NCI-H2029 (cell line): ENCODE data around the gene TBCK.
"Not testable (repeated sequence)": the region's sequence is repeated elsewhere in the genome, so short reads cannot be mapped to it uniquely, and the experiment has no call there.

Experiments
- DNase-seq: peaks from one replicate; lab custom pipeline; 2025; lab: John Stamatoyannopoulos, UW

Gene TBCK

DNA sequence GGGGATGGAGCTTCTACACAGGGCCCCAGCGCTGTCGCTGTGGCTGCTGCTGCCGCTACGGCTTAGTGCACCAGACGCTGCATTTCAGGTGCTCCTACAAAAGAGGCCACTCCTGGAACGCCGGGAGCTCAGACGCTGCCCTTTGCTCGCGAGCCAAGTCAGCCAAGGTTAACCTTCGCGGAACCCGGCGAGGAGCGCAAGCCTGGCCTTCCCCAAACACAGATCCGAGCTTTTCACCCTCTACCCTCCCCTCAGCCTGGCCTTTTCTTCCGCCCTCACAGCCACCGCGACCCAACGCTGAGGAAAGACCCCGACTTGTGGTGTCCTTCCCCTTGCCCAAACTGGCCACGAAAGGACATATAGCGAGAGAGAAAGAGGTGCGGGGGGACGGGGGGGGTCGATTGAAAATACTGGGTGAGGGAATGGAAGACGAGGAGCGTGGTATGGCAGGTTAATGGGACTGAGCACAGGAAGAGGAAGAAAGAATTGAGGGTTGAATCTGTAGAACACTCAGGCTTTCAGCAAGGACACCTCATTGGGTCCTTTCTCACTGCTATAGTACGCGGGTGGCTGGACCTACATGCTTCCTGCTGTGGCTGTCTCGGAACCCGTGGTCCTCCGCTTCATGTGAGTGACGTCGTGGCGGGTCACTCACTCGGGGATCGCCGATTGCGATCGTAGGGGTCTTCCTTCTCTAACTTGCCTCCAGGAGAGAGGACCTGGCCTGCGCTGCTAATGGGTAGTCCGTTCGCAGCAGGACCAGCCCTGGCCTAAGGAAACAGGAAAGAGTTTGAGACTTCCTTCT, at the start of gene TBCK, which contains the start of gene AIMP1:
Gene TBCK (minus strand): TSS at position 242 of the 805 bp plus-strand sequence. CDS start 7,249 bp downstream, outside the sequence.
Gene AIMP1 (plus strand): TSS at position 583 of the 805 bp plus-strand sequence. CDS start 8,460 bp downstream, outside the sequence.
- DNase-seq, result peak; percentile 80

DNA sequence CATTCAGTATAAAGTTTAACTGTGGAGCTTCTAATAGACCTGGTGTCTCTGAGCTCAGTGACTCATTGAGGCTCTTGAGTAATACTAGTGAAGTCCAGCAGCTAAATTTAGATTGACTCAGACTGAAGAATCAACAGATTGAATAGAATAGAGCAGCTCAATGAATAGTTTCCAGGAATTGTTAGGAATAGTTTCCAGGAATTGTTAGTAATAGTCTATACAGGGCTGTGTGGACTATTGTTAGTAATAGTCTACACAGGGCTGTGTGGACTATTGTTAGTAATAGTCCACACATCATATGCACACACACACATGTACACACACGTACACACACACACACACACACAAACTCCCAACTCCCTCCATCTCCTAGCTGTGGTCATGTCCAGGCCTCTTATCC, 49.6 kb upstream of the TBCK start:
- no peak for DNase-seq

DNA sequence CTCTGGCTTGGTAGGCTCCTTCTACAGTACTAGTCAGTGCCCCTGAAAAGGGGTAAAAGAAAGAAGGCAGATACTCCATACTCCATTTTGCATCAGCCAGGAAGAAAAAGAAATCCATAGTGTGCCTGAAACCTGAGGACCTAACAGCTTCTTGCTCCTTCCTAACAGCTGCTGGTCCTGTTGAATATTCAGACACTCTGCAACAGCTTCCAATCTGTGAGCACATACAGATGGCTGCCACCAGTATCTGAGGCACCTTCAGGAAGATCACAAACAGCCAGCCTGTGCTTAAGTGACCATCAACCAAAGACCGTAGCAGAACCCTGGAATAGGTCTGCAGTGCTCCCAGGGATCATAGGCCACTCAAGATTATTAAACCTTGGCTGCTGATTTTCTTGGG, 48.3 kb upstream of the TBCK start:
- DNase-seq, result no peak

DNA sequence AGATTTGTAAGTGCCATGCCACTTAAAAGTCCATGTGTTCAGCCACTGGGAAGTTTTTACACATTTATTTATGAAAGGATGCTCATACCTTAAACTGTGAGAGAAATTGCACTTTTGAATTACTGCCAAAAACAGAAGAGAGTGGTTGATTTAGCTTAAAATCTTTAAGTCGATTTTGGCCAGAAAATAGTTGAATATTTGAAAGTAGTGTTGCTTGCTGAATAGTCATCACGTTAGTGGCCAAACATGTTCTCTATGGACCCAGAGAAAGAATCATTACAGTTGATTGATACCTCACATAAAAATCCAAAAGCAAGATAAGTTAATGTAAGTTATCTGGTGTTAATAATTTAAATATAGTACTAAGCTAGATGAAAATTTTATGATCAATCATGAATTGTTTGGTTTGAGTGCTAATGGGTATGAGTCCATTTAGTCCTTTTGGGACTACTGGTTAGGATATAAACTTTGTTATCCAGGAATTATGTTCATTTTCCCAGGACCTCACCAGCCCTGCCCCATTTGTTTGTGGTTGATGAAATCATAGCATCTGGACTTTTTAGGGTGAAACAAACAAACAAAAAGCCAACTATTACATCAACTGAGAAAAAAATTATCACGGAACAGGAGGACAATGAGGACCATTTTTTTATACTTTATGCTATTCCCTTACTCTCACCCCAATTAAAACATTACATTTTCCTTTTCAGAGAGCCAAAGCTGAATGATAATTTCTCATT, 46.2 kb upstream of the TBCK start:
- no peak for DNase-seq

DNA sequence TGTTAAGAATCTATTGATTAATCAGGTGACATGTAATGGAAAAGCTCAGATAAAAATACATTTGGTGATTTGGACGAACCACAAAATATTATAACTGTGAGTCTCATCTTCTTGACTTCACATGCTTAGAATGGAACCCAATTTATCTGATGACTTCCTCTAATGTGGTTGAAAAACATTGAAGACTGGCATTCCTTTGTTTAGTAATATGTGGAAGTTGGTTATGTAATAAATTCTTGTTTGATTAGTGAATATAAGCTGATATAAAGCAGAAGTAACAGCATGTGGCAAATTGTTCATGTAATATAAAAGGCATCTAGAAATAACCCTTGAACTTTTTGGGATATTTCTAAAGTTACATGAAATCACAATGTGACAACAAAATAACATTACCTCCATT, 42.9 kb upstream of the TBCK start:
- DNase-seq, result no peak

DNA sequence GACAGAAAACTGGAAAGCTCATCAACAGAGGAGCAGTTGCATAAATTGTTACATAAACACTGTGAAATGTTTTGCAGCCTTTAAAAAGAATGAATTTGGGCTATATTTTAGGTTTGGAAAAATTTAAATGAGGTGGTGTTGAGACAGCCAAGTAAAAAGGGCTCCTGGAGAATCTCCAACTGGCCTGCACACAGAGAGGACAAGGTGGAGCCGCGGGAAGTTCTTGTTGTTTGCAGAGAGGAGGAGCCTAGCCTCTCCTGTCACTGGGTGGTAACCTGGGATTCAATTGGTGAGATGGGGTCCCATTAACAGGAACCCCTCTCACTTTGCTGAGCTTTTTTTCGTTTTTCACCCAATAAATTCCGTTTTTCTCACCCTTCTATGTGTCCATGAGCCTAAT, 39.2 kb upstream of the TBCK start:
- DNase-seq, result no peak

DNA sequence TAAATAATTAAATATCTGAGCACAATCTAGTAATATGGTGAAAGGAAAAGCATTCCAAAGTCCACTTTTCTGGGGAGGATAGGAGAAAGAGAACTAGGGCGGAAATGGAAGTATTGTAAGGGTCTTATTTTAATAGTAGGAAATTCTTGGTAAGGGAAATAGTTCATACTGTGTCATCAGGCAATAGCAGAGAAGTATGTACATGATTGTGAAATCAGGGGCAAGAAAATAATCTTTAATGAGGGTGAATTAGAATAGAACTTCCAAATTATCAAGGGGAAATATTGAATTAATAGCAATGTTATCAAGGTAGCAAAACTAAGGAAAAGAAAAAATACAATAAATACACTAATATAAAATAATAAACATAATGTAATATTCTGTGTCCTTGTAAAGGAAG, 37.8 kb upstream of the TBCK start:
- DNase-seq, result no peak

DNA sequence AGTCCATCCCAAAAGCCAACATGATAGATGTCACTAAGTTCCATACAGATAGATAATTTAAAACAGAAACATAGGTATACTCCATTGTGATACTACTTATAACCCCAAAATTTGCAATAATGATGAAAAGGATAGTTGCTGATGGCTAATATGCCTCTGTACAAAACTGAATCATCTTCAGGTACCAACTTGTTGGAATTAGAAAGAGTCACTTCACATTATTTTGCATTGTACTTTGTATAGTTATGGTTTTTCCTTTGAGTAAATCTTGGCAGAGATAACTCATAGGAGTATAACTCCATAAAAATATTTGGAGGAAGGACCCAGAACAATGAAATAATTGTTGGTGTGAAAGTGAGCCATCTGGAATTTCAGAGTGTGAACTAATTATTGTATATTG, 35.0 kb upstream of the TBCK start:
- no peak for DNase-seq

DNA sequence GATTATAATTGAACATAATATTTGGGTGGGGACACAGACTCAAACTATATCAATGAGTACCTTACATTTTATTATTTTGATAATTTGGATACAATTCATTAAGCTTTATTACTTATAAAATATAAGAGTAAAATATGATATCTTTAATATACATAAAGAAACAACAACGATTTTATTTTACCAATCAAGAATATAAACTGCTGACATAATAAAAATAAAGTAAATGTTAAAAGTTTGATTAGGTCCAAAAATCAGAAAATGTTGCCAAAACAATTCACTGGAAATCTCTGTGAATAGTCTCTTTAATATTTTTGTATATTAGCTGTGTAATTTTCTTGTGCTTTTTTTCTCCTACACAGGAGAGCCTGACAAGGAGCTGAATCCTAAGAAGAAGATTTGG, 31.2 kb upstream of the TBCK start:
- DNase-seq, result no peak

DNA sequence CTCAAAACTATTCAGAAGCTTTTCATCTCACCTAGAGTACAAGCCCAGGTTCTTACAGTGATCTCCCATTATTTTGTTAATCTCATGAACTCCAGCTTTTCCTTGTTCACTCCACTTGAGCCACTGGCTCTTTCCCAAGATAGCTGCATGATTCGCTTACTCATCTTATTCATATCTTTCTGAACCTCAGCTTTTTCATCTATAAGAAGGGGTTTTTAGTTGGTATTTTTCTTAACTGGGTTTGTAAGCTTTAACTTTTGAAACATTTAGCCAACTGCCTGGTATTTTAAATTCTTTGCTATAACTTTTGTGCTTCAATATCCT, 28.6 kb upstream of the TBCK start:
- no peak for DNase-seq

DNA sequence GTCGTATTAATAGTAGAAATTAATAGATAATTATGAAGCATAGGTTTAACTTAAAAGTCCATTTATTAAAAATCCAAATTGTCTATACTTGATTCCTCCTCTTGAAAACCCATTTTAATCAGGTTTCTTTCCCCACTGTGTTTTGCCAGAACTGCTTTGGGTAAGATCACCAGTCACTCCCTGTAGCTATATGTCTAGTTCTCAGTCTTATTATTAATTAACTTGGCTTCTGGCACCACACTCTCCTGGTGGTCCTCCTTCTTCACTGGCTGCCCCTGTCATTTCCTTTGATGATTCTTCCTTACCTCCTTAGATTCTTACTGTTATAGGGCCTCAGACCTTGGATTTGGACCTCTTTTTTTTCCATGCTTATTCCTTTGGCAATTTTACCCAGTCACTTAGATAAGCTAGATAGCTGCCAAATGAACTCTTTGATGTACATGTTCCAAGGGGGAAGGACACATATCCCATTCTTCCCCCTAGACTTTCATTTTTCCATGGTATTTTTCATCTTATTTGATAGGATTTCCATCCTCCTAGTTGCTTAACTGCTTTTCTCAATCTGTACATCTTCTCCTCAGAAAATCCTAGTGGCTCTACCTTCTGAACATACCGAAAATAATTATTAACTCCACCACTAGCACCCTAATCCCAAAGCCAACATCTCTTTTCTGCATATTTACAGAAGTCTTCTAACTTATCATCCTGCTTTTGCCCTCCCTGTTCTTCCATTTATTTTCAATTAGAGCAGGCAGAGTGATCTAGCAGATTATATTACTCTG, 28.0 kb upstream of the TBCK start:
- DNase-seq, result no peak

DNA sequence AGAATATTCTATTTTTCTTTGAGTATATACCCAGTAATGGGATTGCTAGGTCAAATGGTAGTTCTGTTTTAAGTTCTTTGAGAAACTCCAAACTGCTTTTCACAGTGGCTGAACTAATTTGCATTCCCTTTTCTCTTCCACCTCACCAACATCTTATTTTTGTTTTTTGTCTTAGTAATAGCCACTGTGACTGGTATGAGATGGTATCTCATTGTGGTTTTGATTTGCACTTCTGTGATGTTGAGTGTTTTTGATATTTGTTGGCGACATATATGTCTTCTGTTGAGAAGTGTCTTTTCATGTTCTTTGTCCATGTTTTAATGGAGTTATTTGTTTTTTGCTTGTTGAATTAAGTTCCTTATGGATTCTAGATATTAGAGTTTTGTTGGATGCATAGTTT, 24.8 kb upstream of the TBCK start:
- DNase-seq, result no peak

DNA sequence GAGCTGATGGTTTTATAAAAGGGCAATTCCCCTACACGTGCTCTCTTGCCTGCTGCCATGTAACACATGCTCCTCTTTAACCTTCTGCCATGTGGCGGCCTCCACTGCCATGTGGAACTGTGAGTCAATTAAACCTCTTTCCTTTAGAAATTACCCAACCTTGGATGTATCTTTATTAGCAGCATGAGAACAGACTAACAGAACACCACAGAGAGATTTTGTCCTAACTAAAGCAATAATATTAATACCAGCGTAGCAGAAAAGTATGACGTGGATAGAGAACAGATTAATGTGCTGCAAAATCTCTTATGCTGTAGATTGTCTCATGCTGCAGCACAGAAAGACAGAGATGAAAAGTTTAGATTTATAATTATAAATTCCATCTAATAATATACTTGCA, 23.4 kb upstream of the TBCK start:
- DNase-seq, result no peak

DNA sequence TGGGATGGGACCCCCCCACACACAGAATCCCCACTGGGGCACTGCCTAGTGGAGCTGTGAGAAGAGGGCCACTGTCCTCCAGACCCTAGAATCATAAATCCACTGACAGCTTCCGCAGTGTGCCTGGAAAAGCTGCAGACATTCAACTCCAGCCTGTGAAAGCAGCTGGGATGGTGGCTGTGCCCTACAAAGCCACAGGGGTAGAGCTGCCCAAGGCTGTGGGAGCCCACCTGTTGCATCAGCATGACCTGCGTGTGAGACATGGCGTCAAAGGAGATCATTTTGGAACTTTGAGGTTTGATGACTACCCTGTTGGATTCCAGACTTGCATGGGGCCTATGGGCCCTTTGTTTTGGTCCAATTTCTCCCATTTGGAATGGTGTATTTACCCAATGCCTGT, 22.7 kb upstream of the TBCK start:
- no peak for DNase-seq

DNA sequence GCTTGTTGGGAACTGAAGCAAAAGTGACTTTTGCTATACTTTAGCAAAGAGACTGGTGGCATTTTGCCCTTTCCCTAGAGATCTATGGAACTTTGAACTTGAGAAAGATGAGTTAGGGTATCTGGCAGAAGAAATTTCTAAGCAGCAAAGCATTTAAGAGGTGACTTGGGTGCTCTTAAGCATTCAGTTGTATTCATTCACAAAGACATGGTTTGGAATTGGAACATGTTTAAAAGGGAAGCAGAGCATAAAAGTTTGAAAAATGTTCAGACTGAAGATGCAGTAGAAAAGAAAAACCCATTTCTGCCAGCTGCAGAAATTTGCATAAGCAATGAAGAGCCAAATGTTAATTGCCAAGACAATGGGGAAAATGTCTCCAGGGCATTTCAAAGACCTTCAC, 21.9 kb upstream of the TBCK start:
- no peak for DNase-seq

DNA sequence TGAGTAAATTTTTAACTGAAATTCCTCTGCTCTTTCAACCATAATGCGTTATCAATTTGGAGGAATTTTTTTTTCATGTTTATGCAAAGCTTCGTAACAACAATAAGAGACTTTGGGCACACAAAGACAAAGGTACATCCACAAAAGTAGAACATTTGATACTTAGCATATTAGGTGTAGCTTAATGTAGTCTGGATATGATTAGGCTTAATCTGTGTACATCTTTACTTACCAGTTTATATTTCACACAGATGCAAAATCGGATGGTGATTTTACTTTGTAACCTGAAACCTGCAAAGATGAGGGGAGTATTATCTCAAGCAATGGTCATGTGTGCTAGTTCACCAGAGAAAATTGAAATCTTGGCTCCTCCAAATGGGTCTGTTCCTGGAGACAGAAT, 20.6 kb upstream of the TBCK start:
- no peak for DNase-seq

DNA sequence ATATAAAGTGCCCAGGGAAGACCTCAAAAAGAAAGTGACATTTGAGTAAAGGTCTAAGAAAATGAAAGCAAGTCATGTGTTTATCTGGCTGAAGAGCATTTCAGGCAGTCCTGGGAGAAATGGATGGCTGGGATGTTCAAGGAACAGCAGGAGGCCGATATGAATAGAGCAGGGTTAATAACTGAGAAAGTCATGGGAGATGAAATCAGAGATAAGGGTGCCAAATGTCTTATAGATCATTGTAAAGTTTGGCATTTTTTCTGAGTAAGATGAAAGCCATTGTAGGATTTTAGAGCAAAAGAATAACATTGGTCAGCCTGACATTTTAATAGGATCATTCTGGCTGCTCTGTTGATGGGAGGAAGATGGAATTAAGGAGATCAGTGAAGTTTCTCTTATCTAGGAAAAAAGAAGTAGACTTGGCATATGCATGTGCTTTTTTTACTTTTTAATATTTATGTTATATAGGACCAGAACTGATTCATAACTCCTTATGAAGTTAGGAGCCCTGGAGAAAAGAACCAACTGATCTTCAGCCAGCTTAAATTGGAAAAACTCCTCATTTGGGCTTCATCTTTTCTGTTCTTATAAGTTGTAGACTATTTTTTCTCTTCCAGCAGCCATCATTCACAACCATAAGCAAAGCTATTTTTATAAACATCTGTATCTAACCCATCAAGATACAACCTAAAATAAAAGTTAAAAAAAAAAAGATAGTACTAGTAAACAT, 18.9 kb upstream of the TBCK start:
- no peak for DNase-seq

DNA sequence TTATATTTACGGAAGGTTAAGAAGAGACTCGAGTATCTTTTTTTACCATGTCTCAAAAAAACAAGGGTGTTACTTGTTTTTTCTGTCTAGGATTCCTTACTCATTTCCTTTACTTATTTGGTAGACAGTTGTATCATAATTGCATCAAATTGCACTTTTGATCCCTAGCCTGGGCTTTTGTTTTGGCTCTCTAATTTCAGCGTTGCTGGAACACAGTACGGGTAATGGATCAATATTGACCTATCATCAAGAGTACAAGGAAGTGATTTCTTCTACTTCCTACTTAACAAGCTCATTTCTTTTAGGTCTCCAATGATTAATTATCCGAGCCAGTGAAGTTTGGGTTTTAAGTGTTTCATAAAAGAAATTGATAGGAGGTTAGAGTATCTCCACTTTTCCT, 17.2 kb upstream of the TBCK start:
- DNase-seq, result no peak

DNA sequence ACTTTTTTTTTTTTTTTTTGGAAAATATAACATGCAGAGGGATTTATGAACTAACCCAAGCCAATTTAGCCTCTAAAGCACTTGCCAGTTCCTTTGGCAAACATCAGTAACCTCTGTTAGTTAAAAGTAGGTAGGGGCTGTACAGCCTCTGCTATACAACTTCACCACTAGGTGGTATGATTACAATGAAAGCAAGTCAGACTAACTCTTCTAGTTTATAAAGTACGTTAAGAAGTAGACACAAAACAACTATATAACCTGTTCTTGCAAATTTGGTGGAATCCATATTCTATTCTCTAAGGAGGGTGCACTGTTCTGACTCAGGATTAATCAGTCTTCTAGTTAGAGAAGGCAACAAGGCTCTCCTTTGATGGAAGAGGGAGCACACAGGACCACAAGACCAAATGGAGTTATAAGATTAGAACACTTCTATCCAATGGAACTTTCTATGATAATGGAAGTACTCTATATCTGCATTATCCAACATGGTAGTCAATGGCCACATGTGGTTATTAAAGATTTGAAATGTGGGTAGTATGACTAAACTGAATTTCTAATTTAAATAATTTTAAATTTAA, 13.1 kb upstream of the TBCK start:
- DNase-seq, result no peak

DNA sequence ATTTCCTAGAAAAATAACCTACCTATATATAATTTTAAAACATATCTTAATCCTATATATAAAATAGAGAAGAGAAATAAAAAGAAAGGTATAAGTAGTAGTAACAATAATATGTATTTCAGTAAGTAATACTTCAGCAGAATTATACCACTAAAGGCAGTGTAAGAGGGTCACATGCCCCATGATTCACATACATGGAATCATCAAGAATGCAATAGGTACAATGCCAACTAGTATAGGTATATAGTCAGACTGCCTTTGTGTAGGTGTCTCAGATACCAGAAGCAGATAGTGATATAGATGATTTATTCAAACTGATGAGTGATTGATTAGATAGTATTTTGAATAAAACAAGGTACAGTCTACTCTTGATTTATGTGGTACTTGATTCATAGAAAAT, 9.8 kb upstream of the TBCK start:
- DNase-seq, result no peak

DNA sequence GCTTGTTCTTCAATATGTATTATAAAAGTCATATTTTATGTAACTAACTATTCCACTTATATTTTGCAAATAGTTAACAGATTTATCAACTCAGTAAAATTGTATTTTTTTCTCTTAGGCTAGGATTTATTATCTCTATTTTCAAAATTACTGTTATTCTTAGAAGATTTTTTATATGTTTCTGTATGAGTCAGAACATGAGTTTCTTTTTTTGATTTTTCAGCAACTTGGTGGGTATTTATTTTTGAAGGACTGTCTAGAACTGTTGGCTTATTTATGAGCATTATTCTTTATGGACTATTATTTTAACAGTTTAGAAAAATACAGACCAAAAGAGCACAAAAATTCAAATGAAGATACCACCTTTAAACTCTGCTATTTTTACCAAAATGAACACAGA, 7.1 kb upstream of the TBCK start:
- DNase-seq, result no peak

DNA sequence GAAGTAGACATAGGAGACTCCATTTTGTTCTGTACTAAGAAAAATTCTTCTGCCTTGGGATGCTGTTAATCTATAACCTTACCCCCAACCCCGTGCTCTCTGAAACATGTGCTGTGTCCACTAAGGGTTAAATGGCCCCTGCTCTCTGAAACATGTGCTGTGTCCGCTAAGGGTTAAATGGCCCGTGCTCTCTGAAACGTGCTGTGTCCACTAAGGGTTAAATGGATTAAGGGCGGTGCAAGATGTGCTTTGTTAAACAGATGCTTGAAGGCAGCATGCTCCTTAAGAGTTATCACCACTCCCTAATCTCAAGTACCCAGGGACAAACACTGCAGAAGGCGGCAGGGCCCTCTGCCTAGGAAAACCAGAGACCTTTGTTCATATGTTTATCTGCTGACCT, 5.8 kb upstream of the TBCK start:
- not testable (repeated sequence) for DNase-seq
